Activated effector memory CD4-positive, alpha-beta T cell treated with Interleukin-2 at 50 U/mL for 16 hours (primary cell): ENCODE data around the gene ADCY7.
"Not testable (repeated sequence)": the region's sequence is repeated elsewhere in the genome, so short reads cannot be mapped to it uniquely, and the experiment has no call there.

Experiments
- DNase-seq: peaks from one replicate; pipeline ENCODE4 v3.0.0-alpha.2; 2020

ADCY7 gene

GRCh38 chr16:50266337-50267091 lies at the start of gene ADCY7:
TSS of gene ADCY7 (plus strand) at chr16:50266551. CDS start at chr16:50288180, 21,629 bp downstream.
- DNase-seq = peak; percentile 84

GRCh38 chr16:50219402-50219975 lies 46.9 kb upstream of the ADCY7 start:
- DNase-seq = no peak

GRCh38 chr16:50224286-50224685 lies 42.1 kb upstream of the ADCY7 start:
- DNase-seq = no peak

- DNase-seq = no peak
These were observed 39.2 kb upstream of the ADCY7 start for GRCh38 chr16:50227120-50227519.

- no peak for DNase-seq
These were observed 38.7 kb upstream of the ADCY7 start for GRCh38 chr16:50227665-50228064.

GRCh38 chr16:50228364-50228868 lies 37.9 kb upstream of the ADCY7 start:
- no peak for DNase-seq

- no peak for DNase-seq
These were observed 37.1 kb upstream of the ADCY7 start for GRCh38 chr16:50229149-50229726.

GRCh38 chr16:50234771-50235556 lies 31.4 kb upstream of the ADCY7 start:
- no peak for DNase-seq

- no peak for DNase-seq
These were observed 30.8 kb upstream of the ADCY7 start for GRCh38 chr16:50235581-50235980.

GRCh38 chr16:50238314-50238713 lies 28.0 kb upstream of the ADCY7 start:
- no peak for DNase-seq

GRCh38 chr16:50238868-50239301 lies 27.5 kb upstream of the ADCY7 start:
- no peak for DNase-seq

- not testable (repeated sequence) for DNase-seq
These were observed 23.3 kb upstream of the ADCY7 start for GRCh38 chr16:50243024-50243423.

GRCh38 chr16:50244140-50244503 lies 22.2 kb upstream of the ADCY7 start:
- DNase-seq = no peak

- DNase-seq = no peak
These were observed 21.6 kb upstream of the ADCY7 start for GRCh38 chr16:50244504-50245416.

GRCh38 chr16:50245417-50246298 lies 20.7 kb upstream of the ADCY7 start:
- peak; percentile 68 for DNase-seq

GRCh38 chr16:50246299-50247122 lies 19.8 kb upstream of the ADCY7 start:
- no peak for DNase-seq

GRCh38 chr16:50247123-50247905 lies 19.0 kb upstream of the ADCY7 start:
- no peak for DNase-seq

- DNase-seq = no peak
These were observed 18.3 kb upstream of the ADCY7 start for GRCh38 chr16:50247906-50248608.

GRCh38 chr16:50248845-50249244 lies 17.5 kb upstream of the ADCY7 start:
- no peak for DNase-seq
